Sigmoid colon (tissue), 4 donors: Measurements from ENCODE around the gene VGLL4.

Experiments
- EP300 ChIP-seq, 4 donors: sonication (generic); formaldehyde crosslinking; IDR thresholded peaks; one replicate each; pipeline ENCODE4 v1.6.1; 2017; ENCODE audit warnings: antibody characterized with exemption in 4 of 4
- POLR2A ChIP-seq, 2 donors: fragments of 450-650 bp; IDR thresholded peaks; one replicate each; pipeline ENCODE4 v1.6.1; 2016; ENCODE audit warnings: antibody characterized with exemption in 2 of 2, mild to moderate bottlenecking in 2 of 2, moderate library complexity in 2 of 2

- TF ChIP-seq EP300 (IDR thresholded peaks at IDR 0.05) = no peak
- TF ChIP-seq POLR2A (IDR thresholded peaks at IDR 0.05) = no peak
Observed at GRCh38 chr3:11629716-11630115, 14.0 kb downstream of the VGLL4 start.
